ENCODE measurements around the gene ZFYVE21.

The ZFYVE21 gene

DNA sequence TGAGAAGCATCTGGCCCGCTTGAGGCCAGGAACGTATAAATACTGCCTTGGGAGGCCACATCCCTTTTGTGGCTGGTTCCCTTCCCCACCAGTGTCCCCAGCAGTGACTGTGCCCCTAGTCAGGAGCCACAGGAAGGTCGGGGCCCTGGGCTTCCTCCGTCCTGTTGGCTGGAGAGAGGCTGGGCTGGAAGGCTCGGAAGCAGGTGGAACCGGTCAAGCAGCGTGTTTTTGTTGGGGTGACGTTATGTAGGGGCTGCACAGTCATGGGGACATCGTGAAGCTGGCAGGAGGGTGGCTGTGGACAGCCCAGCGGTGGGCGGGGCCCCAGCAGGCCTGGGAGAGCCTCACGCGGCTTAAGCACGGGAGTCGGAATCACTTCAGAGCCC, 10.5 kb upstream of the ZFYVE21 start:
- Histone ChIP-seq H3K4me1 (peaks cover 22 to 57% (median 34%) of the 10 kb centered on the region in 10 experiments), H4K20me1 (peaks cover 26 to 99% (median 71%) of the 10 kb centered on the region in 11 experiments; a peak in 21 of 22 replicates), H3K27me3 (no peaks in the 10 kb centered on the region), H3K9ac (peak overlapping the region in 4 of 11 experiments; percentile 5 to 53 (median 40); a peak in 8 of 22 replicates), H3K27ac (peak overlapping the region in 6 of 11 experiments; percentile 12 to 84 (median 40); a peak in 10 of 22 replicates), H3K36me3 (peaks cover 83 to 96% (median 95%) of the 10 kb centered on the region in 11 experiments), H3K4me3 (no peak overlapping the region), H3K9me3 (replicated peaks in 1 of 11) (no peaks in the 10 kb centered on the region), H3K4me2 (peak overlapping the region in 3 of 11 experiments; percentile 37 to 44 (median 40); a peak in 3 of 22 replicates)
- no peak for TF ChIP-seq Cebpa-rat (IDR thresholded peaks at IDR 0.05)

DNA sequence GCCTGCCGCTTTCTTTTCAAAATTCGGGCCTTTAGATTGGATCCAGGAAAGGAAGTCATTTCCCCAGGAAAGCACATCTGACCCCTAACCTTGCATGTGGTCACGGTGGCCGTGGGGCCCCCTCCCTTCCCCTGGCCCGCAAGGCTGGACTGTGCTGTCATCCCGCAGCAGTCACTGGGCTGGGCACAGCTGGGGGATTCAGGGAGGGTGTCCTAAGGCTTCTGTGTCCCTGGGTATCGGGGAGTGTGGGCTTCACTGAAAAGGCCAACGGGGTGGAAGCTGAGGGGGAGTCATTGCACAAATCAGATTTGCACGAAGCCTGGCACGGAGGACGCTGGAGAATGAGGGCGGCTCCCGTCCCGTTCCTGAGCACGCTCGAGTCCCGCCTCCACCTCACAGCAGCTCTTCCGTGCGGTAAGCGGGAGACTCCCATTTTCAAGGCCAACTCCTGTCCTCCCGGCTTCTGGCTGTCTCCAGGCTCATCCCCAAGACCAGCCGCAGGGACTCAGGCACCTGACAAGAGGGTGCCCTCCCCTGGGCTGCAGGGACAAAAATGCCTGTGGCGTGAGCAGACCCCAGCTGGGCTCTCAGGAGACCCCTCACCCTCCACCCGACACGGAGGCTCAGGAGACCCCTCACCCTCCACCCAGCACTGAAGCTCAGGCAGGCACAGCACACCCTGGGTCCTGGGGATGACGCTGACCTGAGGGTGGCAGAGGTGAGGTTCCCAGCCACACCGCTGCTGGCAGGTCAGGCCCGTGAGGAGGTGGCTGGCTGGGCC, 9.9 kb upstream of the ZFYVE21 start:
- H3K9ac ChIP-seq = peak overlapping the region in 5 of 11 experiments; percentile 4 to 53 (median 28); a peak in 4 of 22 replicates
- H3K9me3 ChIP-seq (replicated peaks in 1 of 11) = no peaks in the 10 kb centered on the region
- H3K4me2 ChIP-seq = peak overlapping the region in 2 of 11 experiments; percentile 37 to 40; a peak in 3 of 22 replicates
- peaks cover 21 to 97% (median 70%) of the 10 kb centered on the region in 11 experiments; a peak in 21 of 22 replicates for H4K20me1 ChIP-seq
- H3K4me3 ChIP-seq = no peak overlapping the region
- H3K27ac ChIP-seq = peak overlapping the region in 5 of 11 experiments; percentile 12 to 84 (median 49); a peak in 8 of 22 replicates
- H3K4me1 ChIP-seq = peaks cover 16 to 51% (median 28%) of the 10 kb centered on the region in 10 experiments
- TF ChIP-seq Cebpa-rat (IDR thresholded peaks at IDR 0.05) = no peak
- H3K27me3 ChIP-seq = no peaks in the 10 kb centered on the region
- H3K36me3 ChIP-seq = peaks cover 77 to 96% (median 92%) of the 10 kb centered on the region in 11 experiments

DNA sequence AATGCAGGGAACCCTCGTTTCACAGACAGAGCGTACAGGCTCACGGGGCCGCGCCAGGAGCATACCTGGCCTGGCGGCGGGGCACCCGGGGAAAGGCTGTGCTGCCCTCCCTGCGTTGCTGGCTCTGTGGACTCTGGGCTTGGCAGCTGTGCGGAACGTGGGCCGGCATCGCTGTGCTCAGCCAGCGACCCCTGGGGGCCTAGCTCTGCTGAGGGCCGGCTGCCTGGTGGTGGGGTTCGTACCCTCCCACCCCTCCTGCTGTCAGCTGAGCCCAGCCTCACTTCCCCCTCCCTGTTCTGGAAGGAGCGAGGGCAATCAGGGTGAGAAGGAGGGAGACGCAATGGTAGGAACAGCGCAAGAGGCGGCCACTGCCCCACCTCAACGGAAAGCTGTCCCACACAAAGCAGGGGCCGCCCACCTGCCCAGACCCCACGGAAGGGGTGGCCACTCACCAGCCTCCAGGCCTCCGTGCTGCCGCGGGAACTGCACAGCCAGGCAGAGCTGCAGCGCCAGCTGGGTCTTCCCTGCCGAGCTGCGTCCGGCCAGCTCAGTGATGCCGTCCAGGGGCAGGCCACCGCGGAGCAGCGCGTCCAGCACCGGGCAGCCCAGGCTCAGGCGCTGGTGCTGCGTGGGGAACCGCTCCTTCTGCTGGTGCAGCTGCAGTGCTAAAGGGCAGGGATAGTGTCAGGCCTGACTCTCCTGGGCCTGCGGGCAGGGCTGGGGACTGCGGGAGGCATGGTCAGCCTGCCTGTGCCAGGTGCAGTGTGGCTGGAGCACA, 8.9 kb upstream of the ZFYVE21 start:
- Histone ChIP-seq H3K4me3 (no peak overlapping the region), H3K27me3 (no peaks in the 10 kb centered on the region), H4K20me1 (peaks cover 12 to 97% (median 72%) of the 10 kb centered on the region in 11 experiments; a peak in 20 of 22 replicates), H3K9me3 (replicated peaks in 1 of 11) (no peaks in the 10 kb centered on the region), H3K4me1 (peaks cover 8 to 47% (median 18%) of the 10 kb centered on the region in 10 experiments; a peak in 18 of 20 replicates), H3K4me2 (no peak overlapping the region), H3K9ac (peak overlapping the region in 1 of 11 experiments; percentile 4; a peak in 1 of 22 replicates), H3K36me3 (peaks cover 69 to 100% (median 95%) of the 10 kb centered on the region in 11 experiments), H3K27ac (peak overlapping the region in 1 of 11 experiments; percentile 5; a peak in 1 of 22 replicates)
- no peak for TF ChIP-seq Cebpa-rat (IDR thresholded peaks at IDR 0.05)

DNA sequence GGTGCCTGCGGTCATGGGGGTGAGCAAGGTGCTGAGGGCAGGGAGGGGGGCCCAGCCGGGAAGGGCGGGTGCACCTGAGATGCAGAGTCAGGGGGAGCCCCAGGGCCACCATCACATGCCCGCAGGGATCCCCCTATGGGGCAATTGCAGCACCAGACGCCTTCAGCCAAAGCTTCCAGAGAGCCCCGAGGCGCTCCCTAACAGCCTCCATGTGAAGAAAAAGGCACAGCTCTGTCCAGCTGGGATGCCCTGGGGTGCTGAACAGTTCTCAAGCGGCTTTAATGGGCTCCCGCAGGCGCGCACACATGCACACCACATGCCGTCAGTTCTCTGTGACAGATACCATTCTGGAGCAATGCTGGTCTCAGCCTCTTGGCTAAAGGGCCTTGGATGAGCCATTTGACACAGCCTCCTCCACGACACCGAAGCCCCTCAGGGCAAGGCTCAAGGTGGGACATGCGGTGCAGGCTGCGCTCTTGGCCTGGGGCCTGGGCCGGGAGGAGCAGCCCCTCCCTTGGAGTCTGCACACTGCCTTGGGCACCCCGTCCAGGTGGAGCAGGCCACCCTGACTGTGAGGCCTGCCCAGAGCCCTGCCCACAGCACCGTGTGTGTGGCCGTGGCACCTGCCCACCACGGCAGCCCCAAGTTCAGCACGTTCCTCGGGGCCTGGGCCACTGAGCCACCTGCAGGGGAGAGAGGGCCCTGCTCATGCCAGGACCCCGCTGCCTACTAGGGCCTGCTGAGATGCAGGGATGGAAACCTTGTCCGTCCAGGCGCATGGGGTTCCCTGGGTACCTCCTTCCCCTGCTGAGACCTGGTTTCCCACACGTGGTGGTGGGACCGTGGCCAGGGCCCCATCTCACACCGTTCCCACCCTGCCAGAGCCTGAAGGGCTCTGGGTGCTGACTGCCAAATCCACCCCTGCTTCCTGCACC, 8.0 kb upstream of the ZFYVE21 start:
- H3K9me3 ChIP-seq (replicated peaks in 1 of 11) = no peaks in the 10 kb centered on the region
- H3K27me3 ChIP-seq = no peaks in the 10 kb centered on the region
- H3K4me1 ChIP-seq = peaks cover 0 to 47% (median 15%) of the 10 kb centered on the region in 10 experiments; a peak in 15 of 20 replicates
- no peak overlapping the region for H3K4me3 ChIP-seq
- H4K20me1 ChIP-seq = peaks cover 5 to 97% (median 76%) of the 10 kb centered on the region in 11 experiments; a peak in 19 of 22 replicates
- H3K9ac ChIP-seq = no peak overlapping the region
- peaks cover 61 to 100% (median 91%) of the 10 kb centered on the region in 11 experiments for H3K36me3 ChIP-seq
- no peak overlapping the region for H3K4me2 ChIP-seq
- TF ChIP-seq Cebpa-rat (IDR thresholded peaks at IDR 0.05) = no peak
- H3K27ac ChIP-seq = no peak overlapping the region

DNA sequence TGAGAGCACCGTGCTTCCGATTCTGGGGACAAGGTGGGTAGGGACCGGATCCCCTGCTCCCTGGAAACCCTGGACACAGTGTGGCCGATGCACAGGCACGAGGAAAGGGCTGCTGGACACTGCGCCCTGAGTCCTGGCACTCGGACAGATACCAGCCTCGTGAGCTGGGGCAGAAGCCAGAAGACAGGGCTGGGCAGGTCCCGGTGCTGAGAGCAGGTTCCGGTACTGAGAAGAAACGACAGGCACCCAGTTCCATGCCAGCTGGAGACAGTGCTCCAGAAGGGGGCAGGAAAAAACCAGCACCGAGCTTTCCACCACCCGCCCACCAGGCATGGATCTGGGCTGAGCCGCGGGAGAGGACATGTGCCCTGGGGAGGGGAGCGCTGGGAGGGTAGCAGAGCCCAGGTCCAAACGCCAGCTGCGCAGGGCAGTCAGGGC, 6.8 kb upstream of the ZFYVE21 start:
- Histone ChIP-seq H3K9me3 (replicated peaks in 1 of 11) (no peaks in the 10 kb centered on the region), H3K27me3 (no peaks in the 10 kb centered on the region), H3K4me3 (no peak overlapping the region), H3K4me2 (no peak overlapping the region), H3K27ac (no peak overlapping the region; a peak in 1 of 22 replicates), H3K4me1 (peaks cover 6 to 47% (median 19%) of the 10 kb centered on the region in 10 experiments), H3K36me3 (peaks cover 49 to 96% (median 85%) of the 10 kb centered on the region in 11 experiments), H4K20me1 (peaks cover 0 to 97% (median 74%) of the 10 kb centered on the region in 11 experiments; a peak in 20 of 22 replicates), H3K9ac (no peak overlapping the region)
- TF ChIP-seq Cebpa-rat (IDR thresholded peaks at IDR 0.05) = no peak

DNA sequence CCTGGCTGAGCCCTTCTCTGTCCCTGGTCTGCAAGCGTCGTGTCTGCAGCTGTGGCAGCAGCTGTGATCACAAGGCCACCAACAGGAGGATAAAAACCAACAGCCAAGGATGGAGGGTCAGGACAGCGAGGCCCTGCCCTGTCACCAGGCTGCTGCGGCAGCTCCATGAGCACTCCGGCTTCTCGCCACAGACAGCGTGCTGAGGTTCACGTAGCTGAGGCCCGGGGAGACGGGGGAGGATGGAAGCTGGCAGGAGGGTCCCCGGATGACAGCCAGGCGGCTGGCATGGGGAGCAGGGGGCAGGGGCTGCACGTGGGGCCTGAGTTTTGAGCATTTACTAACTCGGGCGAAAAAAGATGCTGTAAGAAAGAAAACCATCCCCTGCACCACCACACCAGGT, 5.8 kb upstream of the ZFYVE21 start:
- Histone ChIP-seq H3K27me3 (no peaks in the 10 kb centered on the region), H3K4me2 (no peak overlapping the region), H3K27ac (no peak overlapping the region), H3K9ac (peak overlapping the region in 3 of 11 experiments; percentile 8 to 17 (median 16); a peak in 6 of 22 replicates), H4K20me1 (peaks cover 0 to 90% (median 70%) of the 10 kb centered on the region in 11 experiments; a peak in 20 of 22 replicates), H3K9me3 (replicated peaks in 1 of 11) (no peaks in the 10 kb centered on the region), H3K4me3 (no peak overlapping the region), H3K4me1 (peaks cover 15 to 47% (median 27%) of the 10 kb centered on the region in 10 experiments), H3K36me3 (peaks cover 44 to 86% (median 75%) of the 10 kb centered on the region in 11 experiments; a peak in 21 of 22 replicates)
- TF ChIP-seq Cebpa-rat (IDR thresholded peaks at IDR 0.05) = no peak

DNA sequence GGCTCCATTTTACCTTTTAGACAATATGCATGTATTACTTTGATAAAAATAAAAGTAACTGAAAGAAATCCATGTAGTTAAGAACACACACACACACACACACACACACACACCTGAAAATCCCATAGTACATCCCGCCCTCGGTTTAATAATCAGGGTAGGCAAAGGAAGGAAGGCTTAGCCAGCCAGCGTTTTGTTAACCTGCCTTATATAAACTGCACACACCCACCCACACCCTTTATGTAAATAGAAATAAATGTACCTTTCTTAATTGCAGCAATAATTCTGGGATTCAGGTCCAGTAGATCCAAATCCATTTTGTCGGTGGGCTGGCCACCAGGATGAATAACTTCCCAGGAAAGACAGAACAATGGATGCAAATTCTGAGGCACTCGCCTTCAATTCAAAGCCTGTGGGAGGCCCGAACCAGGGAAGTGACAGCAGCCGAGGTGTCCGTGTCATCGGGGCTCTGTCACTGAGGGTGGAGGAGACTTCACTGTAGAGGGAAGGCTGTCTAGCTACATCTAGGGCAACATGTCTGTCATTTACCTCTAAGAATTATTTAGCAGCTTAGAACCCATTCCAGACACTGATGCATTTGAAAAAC, 4.7 kb upstream of the ZFYVE21 start:
- peaks cover 15 to 42% (median 27%) of the 10 kb centered on the region in 10 experiments for H3K4me1 ChIP-seq
- peaks cover 0 to 79% (median 60%) of the 10 kb centered on the region in 11 experiments; a peak in 20 of 22 replicates for H4K20me1 ChIP-seq
- no peak overlapping the region for H3K4me3 ChIP-seq
- no peak for TF ChIP-seq Cebpa-rat (IDR thresholded peaks at IDR 0.05)
- peaks cover 35 to 75% (median 64%) of the 10 kb centered on the region in 11 experiments; a peak in 21 of 22 replicates for H3K36me3 ChIP-seq
- no peaks in the 10 kb centered on the region for H3K27me3 ChIP-seq
- peak overlapping the region in 1 of 11 experiments; percentile 12; a peak in 1 of 22 replicates for H3K27ac ChIP-seq
- H3K9me3 ChIP-seq (replicated peaks in 1 of 11) = no peaks in the 10 kb centered on the region
- peak overlapping the region in 3 of 11 experiments; percentile 8 to 46 (median 24); a peak in 9 of 22 replicates for H3K9ac ChIP-seq
- H3K4me2 ChIP-seq = 0 out of 22 replicates have a peak overlapping the region, but pooled peaks of 2 of the 11 experiments have one; percentile 7 to 21
